Kidney glomerular epithelial cell (primary cell): ENCODE measurements around the gene RAB11FIP5.

Experiments
- DNase-seq: peaks from one replicate; lab custom pipeline; 2025; lab: John Stamatoyannopoulos, UW

Gene RAB11FIP5

DNA sequence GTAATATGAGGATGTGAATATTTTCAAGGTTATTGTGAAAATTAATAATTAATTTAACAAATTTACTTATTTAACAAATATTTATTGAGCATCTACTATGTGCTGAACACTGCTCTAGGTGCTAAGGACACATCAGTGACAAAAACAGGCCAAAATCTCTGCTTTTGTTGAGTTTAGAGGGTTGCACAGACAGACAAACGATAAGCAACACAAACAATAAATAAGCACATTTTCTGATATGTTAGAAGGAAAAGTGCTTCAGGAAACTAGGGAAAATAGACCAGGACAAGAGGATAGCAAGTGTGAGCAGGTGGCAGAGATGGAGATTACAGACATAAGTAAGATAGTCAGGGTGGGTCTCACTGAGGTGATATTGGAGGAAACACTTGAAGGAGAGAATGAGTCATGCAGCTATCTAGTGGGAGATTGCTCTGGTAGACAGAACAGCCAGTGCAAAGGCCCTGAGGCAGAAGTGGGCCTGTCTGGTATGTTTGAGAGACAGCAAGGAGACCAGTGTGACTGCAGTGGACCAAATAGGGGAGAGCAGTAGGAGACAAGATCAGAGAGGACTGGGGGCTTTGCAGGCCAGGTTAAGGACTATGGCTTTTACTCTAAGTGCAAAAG, 79.5 kb downstream of the RAB11FIP5 start:
- no peak for DNase-seq

DNA sequence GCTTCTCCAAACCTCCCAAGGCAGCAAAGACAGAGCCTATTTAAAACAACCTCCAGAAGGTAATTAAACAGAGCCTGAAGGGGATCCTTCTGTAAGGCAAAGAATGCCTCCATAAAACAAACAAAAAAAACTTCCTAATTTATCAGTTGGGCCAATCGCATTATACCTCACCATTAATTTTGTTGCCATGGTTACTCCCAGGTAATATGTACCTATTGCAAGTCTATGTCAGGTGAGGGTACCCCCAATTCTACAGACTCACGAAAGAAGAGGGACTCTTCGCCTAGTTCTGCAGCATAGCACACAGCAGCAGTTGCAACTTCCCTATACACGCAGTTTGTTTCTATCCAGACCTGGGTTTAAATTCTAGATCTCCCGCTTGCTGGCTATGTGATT, 80.0 kb downstream of the RAB11FIP5 start:
- no peak for DNase-seq

DNA sequence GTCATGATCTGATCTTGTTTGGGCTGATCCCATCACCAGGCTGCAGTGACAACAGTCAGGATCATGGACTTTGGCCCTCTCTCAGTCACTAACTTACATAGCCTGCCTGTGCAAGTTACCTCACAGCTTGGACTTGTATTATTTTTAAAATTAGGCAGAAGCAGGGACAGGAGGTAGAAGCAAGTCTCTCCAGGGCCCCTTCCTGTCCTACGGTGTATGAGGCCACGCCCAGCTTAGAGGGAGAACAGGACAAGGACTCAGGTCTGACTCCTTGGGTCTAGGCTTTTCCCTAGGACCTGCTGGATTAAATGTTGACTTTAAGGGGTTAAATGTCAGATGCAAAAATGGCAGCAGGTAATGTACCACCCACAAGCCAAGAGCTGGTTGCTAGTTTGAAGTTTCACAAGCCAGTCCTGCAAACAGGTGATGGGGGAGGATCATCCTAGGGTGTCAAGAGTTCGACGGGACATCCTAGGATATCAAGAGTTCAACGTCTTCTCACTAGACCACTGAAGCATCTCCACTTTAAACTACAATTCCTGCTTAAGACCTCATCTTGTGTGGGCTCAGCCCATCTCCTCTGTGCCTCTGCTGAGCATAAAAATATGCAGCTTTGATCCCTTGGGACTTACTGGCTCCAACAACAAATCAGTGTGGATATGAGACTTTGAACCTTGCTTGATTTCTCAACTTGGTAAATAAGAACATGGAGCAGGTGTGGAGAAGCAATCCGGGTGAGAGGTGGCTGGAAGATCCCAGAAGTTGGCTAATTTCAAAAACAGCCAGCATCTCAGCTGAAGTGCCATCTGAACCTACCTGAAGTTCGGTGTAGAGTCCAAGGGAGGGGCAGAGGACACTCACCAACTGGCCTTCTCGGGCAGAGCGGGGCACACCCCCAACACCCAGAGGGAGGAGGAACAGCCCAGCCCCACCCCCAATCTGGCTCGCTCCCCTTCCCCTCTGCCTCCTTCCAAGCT, 80.7 kb downstream of the RAB11FIP5 start:
- no peak for DNase-seq

DNA sequence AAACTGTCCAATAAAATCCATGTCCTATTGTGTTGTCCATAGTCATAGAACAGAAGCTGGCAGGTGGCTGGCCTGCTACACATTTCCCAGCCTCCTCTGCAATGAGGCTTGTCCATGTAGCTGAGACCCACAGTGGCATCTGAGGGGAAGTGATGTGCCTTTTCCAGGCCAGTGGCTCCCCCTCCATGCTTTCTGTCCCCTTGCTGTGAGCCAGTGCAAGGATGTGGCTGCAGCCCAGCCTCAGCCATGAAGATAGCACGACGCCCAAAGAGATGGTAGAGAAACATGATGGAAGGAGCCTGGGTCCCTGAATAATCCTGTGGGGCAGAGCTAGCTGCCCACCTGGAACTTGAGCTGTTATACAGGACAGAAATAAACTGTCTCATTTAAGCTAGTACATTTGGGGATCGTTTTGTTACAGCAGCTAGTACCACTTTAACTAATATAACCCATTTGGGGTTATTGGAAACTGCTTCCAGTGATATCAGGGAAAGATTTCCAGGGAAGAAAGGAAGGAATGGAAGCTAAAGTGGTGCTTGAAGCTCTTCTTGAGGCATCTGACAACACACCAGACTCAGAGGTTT, 81.6 kb downstream of the RAB11FIP5 start:
- DNase-seq, result no peak

DNA sequence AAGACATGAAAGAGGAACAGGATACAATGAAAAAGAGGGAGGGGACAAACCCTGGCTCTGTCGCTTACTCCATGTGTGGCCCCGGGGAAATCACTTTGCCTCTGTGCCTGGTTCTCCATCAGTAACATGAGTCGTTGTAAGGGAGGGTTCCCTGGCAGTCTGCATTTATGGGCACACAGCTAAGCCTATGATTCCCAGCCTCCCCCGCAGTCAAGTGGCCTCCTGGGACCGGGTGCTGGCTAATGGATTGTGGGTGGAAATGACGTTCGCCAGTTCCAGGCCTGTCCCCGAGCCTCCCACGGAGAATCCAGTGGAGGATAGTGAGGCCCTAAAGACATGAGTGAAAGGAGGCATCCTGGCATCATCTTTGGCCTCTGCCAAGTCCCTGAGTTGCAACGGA, 83.9 kb downstream of the RAB11FIP5 start:
- no peak for DNase-seq

DNA sequence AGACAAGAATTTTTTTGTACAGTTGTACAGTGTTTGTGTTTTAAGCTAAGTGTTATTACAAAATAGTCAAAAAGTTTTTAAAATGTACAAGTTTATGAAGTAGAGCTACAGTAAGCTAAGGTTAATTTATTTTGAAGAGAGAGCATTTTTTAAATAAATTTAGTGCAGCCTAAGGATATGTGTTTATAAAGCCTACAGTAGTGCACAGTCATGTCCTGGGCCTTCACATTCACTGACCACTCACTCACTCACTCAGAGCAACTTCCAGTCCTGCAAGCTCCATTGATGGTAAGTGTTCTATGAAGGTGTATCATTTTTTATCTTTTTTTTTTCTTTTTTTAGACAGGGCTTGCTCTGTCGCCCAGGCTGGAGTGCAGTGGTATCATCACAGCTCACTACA, 85.4 kb downstream of the RAB11FIP5 start:
- no peak for DNase-seq

DNA sequence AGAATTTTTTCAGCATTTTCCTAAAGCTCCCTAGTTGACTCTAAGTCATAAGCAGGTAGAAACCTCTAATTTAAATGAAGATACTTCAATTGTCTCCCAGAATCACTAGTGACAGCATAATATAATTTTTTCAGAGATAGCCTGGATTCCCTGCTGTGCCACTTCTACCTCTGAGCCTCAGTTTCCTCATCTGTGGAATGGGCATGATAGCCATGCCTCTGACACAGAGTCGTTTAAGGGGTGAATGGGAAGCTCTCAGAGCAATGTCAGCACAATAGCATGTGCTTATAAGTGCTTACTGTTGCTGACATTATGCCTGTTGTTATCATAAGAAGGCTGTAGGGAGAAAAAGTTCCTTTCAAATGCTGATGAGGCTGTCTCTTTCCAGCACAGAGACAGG, 89.3 kb downstream of the RAB11FIP5 start:
- DNase-seq, result no peak
